Left cardiac atrium (tissue), 4 donors: ENCODE results near the gene SPRED2. TPM values are rescaled to one million over a fixed set of nuclear protein-coding genes. Genes with fewer than 3 reads are reported as not detected.

Experiments
- ATAC-seq, 2 donors: fragments of 200-7000 bp; cut with Tn5 transposase; one replicate each; pipeline ENCODE4 v1.9.1; 2020; ENCODE audit warnings: mild to moderate bottlenecking in 2 of 2, moderate library complexity in 2 of 2
- DNase-seq: peaks from one replicate; pipeline ENCODE4 v3.0.0-alpha.2; 2020
- intact Hi-C, 2 donors: fragments of 100-400 bp; cut with DNase I; formaldehyde crosslinking; loops; one replicate each; pipeline versions ENCODE4 v1.14.1 to v1.15.1; 2022 to 2023
- total RNA-seq, 2 donors: library from RNA; stranded (reverse); fragmentation: NEBNext Ultra II Directional; extraction: Animal tissue kit (Norgen Biotek cat#: 25700); gene quantifications; one replicate each; pipeline ENCODE4 v1.2.1, GENCODE V29; 2021
- donor health status: DM: no; HTN: yes; CAD: no.
- donor health status: DM: no; HTN: yes; CAD: no; lungs with severe emphysema.
- donor health status: DM: yes; HTN: yes; CAD: no.
- donor health status: Dilated cardiomyopathy.

Gene SPRED2
- total RNA-seq, 2 donors from 2014 or later = 19.8 to 26.4 TPM

DNA sequence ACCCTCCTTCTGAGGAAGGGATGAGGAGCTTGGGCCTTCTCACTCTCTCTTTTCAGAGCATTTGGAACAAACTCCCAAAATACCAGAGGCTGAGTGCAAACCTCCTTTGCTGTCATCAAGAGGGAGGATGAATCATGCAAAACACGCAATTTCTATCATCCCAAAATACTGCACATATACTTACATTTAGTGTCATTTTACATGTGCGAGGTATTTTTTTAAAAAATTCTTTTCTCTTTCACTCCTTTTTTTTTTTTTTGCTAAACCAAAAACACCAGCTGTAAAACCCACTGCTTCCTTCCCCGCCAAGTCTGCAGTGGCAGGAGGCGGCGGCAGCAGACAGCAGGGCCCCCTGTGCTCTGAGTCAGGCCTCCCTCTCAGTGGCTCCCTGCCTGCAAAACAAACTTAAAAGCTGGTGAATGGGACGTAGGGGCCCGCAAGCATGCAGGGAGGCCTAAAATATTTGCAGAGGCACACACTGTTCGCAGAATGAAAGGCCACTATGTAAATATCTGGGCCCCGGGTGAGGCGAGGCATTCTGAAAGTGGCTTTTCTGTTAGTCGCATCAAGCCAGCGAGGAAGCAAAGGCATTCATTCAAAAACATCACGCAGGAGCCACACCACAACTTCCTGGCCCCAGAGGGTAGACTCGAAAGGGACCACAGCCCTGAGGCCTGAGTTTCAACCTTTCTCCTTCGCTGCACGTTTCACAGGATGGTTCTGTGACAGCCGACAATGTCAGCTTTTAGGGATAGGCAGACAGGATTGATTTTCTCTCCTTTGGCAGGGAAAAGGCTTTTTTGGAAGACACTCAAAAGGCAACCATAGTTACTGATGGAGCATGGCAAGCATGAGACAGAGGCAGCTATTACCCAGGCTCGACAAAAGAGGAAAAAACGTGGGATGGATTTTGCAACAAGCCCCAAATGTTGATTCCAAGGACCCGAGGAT, 131.4 kb downstream of the SPRED2 start:
- ATAC-seq (peak; percentile 75 to 81), DNase-seq (peak; percentile 33)
- intact Hi-C loops = loop anchor here in 1 of 2 donors (10.0 kb wide), 1 partner anchor 124 kb away; no protein-coding TSS in a partner anchor

DNA sequence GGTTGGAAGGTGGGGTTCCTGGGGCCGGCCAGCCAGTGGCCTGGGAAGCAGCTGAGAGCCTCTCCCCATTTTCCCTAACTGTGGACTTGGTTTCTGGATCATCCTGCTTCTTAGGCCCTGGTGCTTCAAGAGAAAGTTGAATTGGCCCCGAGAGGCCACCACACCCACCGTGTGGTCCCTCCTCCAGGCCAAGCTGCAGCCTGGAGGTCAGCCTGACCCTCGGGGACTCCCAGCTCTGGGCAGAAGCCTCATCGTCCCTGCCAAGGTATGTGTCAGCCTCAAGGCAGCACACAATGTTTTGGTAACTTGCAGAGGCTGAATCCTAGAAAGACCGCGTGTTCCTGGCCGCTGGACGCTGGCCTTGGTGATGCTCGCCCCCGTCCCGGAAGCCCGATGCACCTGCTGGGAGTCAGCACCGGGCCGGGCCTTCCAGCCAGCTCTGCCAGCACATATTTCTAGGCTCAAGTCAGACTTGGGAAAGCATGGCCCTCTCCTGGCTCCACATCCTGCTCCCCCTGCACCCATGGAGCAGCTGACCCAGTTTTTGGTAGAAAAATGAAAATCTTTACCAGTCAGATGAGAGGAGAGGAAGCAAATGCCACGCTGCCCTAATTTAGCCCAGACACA, 132.2 kb downstream of the SPRED2 start:
- intact Hi-C loops = loop anchor here in 1 of 2 donors (10.0 kb wide), 1 partner anchor 125 kb away; no protein-coding TSS in a partner anchor
- DNase-seq (peak; percentile 81), ATAC-seq (peak; percentile 85 to 91)

DNA sequence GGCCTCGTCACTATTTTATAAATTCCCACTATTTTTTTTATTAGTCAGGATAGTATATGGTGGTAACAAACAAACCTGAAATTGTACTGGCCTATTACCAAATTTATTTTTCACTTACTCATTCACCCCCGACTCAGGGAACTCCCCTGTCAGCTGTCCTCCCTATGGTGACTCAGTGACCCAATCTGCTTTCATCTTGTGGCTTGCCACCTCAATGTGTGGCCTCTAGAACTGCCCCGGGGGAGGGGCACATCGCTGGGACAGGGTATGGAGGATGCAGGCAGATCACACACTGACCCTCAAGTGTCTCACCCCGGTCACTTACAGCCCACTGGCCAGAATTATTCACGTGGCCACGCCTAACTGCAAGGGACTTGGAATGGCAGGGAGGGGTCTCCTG, 133.2 kb downstream of the SPRED2 start:
- ATAC-seq (no peak), DNase-seq (no peak)
- intact Hi-C loops = no loop called here

DNA sequence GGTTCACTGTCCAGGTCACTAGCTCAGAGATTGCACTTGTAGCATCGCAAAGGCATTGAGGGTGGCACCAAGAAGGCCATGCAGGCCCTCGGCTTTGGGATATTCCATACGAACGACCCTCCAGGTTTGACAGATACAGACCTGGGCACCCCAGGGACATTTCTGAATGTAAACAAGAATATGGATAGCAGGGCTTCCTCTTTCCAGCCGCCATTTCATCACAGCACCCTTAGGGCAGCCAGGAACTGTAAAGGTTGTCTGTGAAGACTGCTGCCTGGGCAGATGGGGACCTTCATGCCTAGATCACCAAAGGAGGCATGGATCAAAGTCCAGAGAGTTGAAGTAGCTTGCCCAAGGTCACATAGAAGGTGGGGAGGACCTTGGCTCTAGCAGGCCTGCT, 134.3 kb downstream of the SPRED2 start:
- intact Hi-C loops = no loop called here

DNA sequence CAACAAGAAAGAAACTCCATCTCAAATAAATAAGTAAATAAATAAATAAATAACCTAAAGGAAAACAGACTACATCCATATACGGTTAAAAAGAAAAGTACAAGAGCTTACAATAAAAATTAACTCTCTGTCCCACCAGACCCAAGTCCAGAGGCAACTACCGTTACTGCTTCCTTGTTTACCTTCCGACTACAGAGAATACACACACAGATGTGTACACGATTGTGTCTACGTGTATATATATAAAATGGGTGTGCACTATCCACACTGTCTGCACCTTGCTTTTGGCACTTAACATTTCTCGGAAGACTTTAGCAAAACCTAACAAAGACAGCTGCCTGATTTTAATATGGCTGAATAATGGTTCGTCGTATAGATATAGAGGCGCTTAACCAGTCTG, 134.9 kb downstream of the SPRED2 start:
- intact Hi-C loops = no loop called here
- no peak for ATAC-seq
- DNase-seq = no peak

More for the DNA sequence above, 134.3 kb downstream of the SPRED2 start:
- DNase-seq (no peak), ATAC-seq (no peak)

DNA sequence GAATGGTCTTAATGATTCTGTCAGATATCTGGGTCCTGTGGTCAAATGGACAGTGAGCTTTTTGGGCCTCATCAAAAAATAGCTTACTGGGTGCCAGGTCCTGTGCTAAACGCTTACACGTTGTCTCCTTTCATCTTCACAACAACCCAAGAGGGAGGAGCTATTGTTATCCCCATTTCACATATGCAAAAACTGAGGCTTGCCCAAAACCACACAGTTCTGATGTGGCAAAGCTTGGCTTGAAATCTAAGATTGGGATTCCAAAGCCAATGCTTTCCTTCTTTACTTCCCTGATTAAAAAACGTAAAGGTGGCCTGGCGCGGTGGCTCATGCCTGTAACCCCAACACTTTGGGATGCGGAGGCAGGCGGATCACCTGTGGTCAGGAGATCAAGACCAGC, 135.4 kb downstream of the SPRED2 start:
- no peak for ATAC-seq
- intact Hi-C loops = no loop called here

DNA sequence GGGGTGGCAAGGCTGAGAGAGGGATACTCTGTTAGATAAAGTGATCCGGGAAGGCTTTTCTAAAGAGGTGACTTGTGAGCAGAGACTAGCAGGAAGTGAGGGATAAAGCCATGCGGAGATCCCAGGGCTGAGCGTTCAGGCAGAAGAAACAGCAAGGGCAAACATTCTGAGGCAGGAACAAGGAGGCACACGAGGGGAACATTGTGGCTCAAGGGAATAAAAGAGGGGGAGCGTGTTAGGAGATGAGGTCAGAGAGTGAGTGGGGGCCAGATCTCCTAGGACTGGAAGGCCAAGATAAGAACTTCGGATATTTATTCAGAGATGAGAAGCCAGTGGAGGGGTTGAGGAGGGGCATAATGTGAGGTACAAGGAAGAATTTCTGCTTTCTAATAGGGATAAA, 137.7 kb downstream of the SPRED2 start:
- no peak for DNase-seq
- intact Hi-C loops = no loop called here
- peak in 1 of 2 donors; percentile 20 for ATAC-seq

More for the DNA sequence above, 135.4 kb downstream of the SPRED2 start:
- DNase-seq = no peak

DNA sequence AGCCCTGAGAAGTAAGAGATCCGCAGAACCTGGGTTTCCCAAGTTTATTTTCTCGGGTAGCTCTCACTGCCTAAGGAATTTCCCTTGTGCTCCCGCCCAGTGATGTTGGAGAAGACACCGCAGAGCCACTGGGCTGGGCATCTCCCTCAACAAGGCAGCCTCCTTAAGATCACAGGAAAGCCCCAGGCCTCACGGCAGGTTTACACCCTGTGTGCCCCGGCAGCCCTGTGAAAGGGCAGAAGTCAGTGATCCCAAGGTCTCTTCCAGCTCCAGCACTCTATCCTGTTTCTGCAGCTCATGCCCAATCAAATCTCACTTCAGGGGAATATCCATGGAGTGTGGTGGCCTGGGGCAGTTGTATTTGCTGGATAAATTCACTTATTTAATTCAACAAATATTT, 138.3 kb downstream of the SPRED2 start:
- DNase-seq = no peak
- ATAC-seq = no peak
- intact Hi-C loops = no loop called here

DNA sequence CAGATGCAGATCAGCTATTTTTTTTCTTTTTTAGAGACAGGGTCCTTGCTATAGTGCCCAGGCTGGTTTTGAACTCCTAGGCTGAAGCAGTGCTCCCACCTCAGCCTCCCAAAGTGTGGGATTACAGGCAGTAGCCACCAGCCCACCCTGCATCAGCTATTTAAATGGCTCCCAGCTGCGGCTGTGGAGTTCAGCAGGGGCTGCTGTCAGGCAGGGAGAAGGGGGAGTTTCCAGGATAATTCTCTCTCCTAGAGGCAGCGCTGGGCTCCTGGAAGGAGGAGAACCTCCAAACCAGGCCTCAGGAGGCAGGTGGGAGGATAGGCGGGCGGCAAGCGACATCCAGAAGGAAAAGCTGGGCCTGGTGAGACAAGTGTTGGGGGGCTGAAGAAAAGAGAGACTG, 139.0 kb downstream of the SPRED2 start:
- DNase-seq = no peak
- intact Hi-C loops = no loop called here

DNA sequence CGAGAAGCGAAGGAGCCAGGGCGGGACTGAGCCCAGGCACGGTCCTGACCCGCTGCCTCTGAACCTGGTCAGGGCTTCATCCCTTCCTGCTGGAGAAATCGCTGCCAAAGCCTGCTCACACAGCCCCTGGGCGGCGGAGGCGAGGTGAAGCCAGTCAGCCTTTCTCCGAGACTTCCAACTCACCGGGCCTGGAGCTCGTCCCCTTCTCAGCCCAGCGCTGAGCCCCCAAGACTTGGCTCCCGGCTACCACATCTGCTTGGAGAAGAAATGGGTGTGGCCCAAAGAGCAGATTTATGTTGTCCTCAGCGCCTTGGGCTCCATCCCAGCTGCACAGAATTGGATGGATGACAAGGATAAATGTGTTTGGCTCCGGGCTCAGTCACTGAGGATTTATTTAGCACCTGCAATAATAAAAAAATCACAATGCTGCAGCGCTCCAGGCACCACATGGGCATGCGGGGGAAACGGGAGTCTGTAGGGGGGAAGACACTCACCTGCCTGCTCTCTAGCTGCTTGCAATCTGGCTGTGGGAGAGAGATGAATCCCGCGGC, 139.9 kb downstream of the SPRED2 start:
- intact Hi-C loops = no loop called here
- no peak for DNase-seq
- ATAC-seq = peak; percentile 23 to 40

More for the DNA sequence above, 139.0 kb downstream of the SPRED2 start:
- no peak for ATAC-seq

DNA sequence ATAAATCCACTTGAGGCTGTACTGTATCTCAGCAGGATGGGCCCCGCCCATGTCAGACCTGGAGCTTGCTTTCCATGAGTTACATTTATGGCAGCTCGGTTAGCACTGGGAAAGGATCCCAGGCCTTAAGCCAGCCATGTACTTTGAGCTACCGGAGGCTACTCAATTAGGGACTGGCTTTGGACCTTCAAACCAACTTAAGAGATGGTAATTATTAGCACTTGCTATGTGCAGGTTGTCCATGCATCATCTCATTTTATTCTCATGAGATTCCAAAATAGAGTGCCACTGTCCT, 140.3 kb downstream of the SPRED2 start:
- intact Hi-C loops = no loop called here
- DNase-seq = no peak
- ATAC-seq = no peak

DNA sequence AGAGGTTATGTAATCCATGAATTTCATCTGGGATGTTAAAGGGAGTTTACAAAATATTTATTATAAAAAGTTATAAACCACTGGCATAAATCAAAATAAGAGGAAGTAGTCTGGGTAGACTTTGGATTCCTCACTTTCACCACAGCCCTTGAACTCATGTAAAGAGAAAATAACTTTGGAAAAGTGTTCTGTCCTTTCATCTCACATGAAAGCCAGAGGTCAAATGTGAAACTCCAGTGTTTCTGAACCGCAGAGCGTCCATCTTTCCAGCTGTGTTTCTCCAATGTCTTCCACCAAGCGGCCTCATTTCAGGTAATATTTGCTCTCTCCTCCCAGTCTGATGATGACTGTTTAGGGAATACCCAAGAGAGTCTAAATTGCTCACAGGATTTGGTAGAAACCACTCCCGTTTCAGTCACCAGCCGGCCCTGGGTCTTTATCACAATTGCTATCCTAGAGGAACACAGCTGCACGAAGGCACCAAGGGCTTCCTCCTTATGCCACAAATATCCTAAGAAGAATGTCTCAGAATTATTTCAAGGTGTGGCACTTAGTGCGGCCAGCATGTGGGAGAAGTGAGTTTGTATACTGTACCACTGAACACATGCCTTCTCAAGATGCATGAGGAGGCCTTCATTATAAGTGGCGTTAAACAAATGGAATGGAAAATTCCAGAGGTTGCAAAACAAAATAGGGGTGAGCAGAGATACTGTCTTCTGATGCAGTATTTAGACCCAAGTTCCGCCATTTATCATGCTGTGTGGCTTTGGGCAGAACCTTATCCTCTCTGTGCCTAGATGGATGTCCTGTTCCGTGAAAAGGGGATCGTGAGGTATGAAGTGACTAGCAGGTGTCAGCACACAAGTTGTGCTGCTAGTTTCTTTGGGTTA, 140.9 kb downstream of the SPRED2 start:
- ATAC-seq (no peak), DNase-seq (no peak)
- intact Hi-C loops = no loop called here

DNA sequence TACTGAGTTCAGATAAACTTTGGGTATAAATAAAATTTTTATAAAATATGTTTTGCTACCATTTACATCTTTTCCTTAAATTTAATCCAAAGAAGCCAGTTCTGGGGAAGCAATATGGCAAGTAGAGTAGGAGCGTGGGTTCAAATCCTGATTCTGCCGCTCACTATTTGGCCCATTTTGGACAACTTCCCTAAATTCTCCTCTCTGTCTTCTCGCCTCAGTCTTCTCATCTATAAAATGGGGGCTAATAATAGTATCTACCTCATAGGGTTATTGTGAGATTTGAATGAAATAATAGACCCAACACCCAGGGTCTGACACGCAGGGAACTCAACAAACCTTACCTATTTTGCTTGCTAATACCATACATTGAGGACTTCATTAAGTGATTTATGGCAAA, 145.0 kb downstream of the SPRED2 start:
- no peak for ATAC-seq
- intact Hi-C loops = no loop called here

DNA sequence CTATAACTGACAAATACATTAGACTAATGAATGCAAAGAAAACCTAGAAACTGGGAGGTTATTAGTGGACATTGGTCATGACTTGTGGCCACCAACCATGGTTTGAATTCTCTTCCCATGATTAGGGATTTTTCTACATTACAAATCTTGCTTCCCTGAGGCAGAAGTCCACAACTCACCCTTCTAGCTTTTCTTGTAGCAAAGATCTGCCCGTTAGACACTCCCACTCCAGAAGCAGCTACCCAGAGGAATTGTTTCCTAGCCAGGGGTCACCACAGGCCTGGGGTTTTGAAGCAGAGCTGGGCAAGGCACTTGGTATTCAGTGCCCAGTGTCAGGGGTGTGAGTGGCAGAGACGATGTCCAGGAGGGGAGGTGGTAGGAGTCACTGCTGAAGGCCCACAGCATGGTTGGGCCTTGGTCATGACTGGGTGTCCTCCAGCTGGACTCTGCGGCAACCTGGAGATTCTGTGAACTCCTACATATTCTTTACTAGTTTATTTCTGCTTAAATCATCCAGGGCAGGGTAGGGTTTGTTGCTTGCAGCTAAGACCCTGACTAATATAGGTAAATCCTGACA, 149.8 kb downstream of the SPRED2 start:
- intact Hi-C loops = no loop called here
- ATAC-seq = no peak

More for the DNA sequence above, 145.0 kb downstream of the SPRED2 start:
- DNase-seq = no peak

DNA sequence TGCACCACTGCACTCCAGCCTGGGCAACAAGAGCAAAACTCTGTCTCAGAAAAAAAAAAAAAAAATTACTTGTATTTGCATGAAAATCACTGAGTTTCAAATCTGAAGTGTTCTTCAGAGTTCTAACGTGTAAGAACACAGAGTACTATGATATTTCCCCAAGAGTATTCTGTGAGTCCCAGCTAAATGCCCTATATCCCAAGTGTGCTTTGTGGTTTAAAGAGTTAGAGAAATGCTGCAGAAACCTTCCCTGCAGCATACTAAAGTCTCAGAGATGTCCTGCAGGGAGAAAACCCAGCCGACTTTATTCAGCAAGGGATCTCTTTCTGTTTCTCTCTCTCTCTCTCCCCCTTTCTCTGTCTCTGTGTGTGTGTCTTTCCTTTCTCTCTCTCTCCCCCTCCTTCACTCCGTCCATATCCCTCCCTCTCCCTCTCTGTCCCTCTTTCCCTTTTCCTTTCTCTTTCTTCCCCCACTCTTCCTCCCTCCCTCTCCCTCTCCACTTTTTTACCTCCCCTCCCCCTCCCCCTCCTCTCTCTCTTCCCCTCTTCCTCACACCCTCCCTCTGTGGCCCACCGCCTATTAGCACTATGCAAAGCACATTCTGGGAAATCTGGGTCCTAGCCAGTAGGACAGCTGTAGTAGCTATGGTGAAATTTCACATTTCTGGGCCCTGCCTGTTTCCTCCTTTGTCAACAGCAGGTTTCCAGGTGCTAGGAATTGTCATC, 150.6 kb downstream of the SPRED2 start:
- ATAC-seq = peak; percentile 57 to 65
- no peak for DNase-seq
- intact Hi-C loops = no loop called here

More for the DNA sequence above, 149.8 kb downstream of the SPRED2 start:
- no peak for DNase-seq

DNA sequence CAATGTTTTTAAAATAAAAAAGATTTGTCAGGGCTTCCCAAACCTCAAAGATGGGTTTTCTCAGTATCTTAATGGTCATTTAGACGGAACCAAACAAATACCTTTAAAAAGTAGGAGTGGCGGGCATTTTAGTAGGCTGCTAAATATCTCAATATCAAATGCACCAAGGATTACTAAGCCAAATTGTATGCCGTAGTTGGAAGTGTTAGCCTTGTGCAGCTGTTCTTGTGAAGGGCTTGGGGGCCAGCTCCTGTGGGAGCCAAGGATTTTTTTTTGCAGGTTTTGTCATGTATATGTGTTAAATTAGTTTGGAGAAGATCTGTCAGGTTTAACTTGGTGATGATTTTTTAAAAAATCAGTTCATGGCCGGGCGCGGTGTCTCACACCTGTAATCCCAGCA, 152.6 kb downstream of the SPRED2 start:
- intact Hi-C loops = no loop called here
- ATAC-seq (no peak), DNase-seq (no peak)

DNA sequence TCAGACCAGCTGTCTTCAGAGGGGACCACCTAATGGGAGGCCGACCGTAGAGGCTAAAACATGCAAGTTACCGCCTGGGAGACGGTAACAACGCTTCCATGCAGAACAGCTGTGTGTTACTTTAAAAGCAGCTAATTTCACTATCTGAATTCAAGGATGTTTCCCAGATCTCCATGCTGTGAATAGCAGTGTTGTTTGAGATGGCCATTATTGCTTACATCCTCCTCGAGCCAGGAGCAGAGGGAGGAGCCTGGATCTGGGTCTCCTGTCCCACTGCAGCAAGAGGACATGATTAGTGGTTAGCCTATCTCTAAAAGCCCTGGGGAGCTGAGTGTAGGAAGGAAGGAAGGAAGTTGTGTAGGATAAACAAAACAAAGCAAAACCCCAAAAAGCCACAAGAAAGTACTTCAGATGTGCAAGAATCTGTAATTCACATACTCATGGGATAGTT, 153.8 kb downstream of the SPRED2 start:
- no peak for DNase-seq
- ATAC-seq = peak in 1 of 2 donors; percentile 56
- intact Hi-C loops = no loop called here
